ENCODE measurements around the gene ZNF467. TPM values are rescaled to one million over a fixed set of nuclear protein-coding genes. Genes with fewer than 3 reads are reported as not detected.

Gene ZNF467
- total RNA-seq, 1 donor from 2014 or later = 0.20 TPM

DNA sequence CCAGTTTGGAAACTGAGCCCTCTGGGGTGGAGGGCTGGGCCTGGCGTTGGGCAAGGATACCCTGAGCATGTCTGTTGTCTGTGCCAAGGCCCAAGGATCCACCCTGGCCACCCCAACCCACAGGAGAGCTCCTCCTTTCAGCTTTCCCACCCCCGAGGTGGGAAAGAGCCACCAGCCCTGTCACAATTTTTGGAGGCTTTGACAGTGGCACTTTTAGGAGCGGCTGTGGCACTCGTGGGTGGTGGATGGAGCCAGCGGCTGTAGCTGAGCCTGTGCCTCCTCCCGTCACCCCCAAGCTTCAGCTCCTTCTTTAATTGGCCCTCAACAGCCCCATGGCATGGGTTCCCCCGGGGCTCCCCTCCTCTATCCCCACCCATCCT, 46.6 kb upstream of the ZNF467 start:
- ATAC-seq (ENCODE audit: low read depth) = no peak
- POLR2A ChIA-PET = no interaction called here

DNA sequence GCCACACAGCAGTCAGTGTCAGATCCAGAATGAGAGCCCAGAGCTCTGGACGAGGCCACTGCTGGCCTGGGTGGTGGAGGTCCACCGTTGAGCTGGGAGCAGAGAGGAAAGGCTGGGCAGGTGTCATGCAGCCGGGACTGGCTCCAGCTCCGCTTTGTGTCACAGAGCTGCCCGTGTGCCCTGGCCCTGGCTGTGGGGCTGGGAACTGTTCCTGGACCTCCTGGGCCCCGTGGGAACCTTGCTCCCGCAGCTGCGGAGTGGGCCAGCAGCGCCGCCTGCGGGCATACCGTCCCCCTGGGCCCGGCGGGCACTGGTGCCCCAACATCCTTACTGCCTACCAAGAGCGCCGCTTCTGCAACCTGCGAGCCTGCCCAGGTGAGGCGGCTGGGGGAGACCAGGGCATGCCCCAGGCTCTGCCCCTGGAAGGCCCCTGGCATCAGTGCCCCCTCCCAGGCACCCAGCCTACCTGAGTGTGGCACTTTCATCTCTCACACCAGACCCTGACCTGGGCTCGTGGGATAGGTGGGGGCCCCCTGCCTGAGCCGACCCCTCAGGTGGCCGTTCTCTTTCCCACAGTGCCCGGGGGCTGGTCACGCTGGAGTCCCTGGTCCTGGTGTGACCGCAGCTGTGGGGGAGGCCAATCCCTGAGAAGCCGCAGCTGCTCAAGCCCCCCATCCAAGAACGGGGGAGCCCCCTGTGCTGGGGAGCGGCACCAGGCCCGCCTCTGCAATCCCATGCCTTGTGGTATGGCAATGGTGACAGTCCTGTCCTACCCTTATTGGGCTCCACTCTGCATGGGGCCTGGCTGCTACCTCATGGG, 46.0 kb upstream of the ZNF467 start:
- intact Hi-C loops (cut with micrococcal nuclease) = no loop called here
- POLR2A ChIA-PET = no interaction called here
- H3K27ac Mint-ChIP-seq = no peak overlapping the region
- no peaks in the 10 kb centered on the region for H3K9me3 Mint-ChIP-seq
- H3K36me3 Mint-ChIP-seq (ENCODE audit: low read depth) = no peaks in the 10 kb centered on the region
- H3K27me3 Mint-ChIP-seq = no peaks in the 10 kb centered on the region
- H3K4me1 Mint-ChIP-seq = no peaks in the 10 kb centered on the region
- no peak for DNase-seq
- ATAC-seq (ENCODE audit: low read depth) = no peak
- TF ChIP-seq, protein P1, sequence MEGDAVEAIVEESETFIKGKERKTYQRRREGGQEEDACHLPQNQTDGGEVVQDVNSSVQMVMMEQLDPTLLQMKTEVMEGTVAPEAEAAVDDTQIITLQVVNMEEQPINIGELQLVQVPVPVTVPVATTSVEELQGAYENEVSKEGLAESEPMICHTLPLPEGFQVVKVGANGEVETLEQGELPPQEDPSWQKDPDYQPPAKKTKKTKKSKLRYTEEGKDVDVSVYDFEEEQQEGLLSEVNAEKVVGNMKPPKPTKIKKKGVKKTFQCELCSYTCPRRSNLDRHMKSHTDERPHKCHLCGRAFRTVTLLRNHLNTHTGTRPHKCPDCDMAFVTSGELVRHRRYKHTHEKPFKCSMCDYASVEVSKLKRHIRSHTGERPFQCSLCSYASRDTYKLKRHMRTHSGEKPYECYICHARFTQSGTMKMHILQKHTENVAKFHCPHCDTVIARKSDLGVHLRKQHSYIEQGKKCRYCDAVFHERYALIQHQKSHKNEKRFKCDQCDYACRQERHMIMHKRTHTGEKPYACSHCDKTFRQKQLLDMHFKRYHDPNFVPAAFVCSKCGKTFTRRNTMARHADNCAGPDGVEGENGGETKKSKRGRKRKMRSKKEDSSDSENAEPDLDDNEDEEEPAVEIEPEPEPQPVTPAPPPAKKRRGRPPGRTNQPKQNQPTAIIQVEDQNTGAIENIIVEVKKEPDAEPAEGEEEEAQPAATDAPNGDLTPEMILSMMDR (IDR thresholded peaks at IDR 0.05) = no peak
- no peak overlapping the region for H3K4me3 Mint-ChIP-seq
- CTCF ChIA-PET = no interaction called here

More for the DNA sequence above, 46.6 kb upstream of the ZNF467 start:
- no peaks in the 10 kb centered on the region for H3K4me1 Mint-ChIP-seq
- H3K27me3 Mint-ChIP-seq = no peaks in the 10 kb centered on the region
- intact Hi-C loops (cut with micrococcal nuclease) = no loop called here
- no peaks in the 10 kb centered on the region for H3K9me3 Mint-ChIP-seq
- CTCF ChIA-PET = no interaction called here
- no peak overlapping the region for H3K27ac Mint-ChIP-seq
- no peaks in the 10 kb centered on the region for H3K36me3 Mint-ChIP-seq (ENCODE audit: low read depth)
- DNase-seq = no peak
- TF ChIP-seq, protein P1 (IDR thresholded peaks at IDR 0.05) = no peak
- no peak overlapping the region for H3K4me3 Mint-ChIP-seq

DNA sequence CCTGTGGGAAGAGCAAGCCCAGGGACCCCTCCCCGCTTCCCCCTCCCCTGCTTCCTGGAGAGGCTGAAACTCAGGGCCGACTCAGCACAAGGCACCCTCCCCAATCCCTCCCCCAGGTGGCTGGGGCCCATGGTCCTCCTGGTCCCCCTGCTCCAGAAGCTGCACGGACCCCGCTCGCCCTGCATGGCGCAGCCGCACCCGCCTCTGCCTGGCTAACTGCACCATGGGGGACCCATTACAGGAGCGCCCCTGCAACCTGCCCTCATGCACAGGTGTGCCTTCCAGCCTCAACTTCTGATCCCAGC, 45.1 kb upstream of the ZNF467 start:
- no peaks in the 10 kb centered on the region for H3K9me3 Mint-ChIP-seq
- intact Hi-C loops (cut with micrococcal nuclease) = no loop called here
- no peak for ATAC-seq (ENCODE audit: low read depth)
- no peaks in the 10 kb centered on the region for H3K36me3 Mint-ChIP-seq (ENCODE audit: low read depth)
- no peak for DNase-seq
- TF ChIP-seq, protein P1 (IDR thresholded peaks at IDR 0.05) = no peak
- POLR2A ChIA-PET = no interaction called here
- CTCF ChIA-PET = no interaction called here
- no peaks in the 10 kb centered on the region for H3K27me3 Mint-ChIP-seq
- H3K27ac Mint-ChIP-seq = no peak overlapping the region
- H3K4me3 Mint-ChIP-seq = no peak overlapping the region
- H3K4me1 Mint-ChIP-seq = no peaks in the 10 kb centered on the region

DNA sequence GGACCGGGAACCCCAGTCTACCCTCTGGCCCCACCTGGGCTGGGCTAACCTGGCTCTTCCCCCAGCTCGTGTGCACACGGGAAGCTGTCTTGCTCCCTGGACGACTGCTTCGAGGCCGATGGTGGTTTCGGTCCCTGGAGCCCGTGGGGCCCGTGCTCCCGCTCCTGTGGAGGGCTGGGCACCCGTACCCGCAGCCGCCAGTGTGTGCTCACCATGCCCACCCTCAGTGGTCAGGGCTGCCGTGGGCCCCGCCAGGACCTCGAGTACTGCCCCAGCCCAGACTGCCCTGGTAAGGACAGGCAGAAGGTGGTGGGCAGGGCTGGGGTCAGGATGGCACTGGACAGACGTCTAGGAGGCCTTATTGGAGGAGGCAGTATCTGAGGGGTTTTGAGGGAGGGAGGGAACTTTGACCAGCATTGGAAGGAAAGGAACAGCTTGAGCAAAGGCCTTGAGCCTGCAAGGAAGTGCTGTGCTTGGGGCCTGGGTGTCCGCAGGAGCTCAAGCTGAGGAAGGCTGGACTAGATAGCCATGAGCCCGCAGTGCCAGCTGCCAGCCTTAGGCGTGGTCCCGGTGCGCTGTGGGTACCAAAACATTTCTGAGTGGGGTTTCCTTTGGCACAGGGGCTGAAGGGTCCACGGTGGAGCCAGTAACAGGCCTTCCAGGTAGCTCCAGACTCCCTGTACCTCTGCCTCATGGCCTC, 44.6 kb upstream of the ZNF467 start:
- Mint-ChIP-seq H3K4me1 (no peaks in the 10 kb centered on the region), H3K27me3 (no peaks in the 10 kb centered on the region), H3K27ac (no peak overlapping the region), H3K9me3 (no peaks in the 10 kb centered on the region), H3K4me3 (no peak overlapping the region), H3K36me3 (ENCODE audit: low read depth) (no peaks in the 10 kb centered on the region)
- no peak for ATAC-seq (ENCODE audit: low read depth)
- ChIA-PET CTCF (no interaction called here), POLR2A (no interaction called here)
- intact Hi-C loops (cut with micrococcal nuclease) = no loop called here
- no peak for DNase-seq
- TF ChIP-seq, protein P1 (IDR thresholded peaks at IDR 0.05) = no peak

DNA sequence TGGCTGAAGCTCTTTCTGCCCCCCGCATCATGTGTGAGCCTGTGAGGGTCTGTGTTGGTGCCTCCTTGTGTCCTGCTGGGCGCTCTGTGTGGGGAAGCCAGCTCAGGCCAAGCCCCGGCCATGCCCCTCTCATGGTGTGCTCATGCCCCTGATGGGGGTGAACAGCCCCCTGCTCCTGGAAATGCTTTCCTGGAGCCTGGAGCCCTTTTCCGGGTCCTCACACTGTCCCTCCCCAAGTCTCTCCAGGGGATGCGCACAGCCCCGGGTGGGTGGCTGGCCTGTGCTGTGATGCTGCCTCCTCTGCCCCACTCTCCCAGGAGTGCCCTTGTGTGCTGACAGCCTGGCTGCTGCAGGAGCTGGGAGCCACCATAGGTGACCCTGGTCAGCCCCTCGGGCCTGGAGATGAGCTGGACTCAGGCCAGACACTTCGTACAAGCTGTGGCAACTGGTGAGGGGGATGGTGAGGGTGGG, 43.9 kb upstream of the ZNF467 start:
- H3K27me3 Mint-ChIP-seq = no peaks in the 10 kb centered on the region
- ChIA-PET CTCF (no interaction called here), POLR2A (no interaction called here)
- H3K4me3 Mint-ChIP-seq = no peak overlapping the region
- no peaks in the 10 kb centered on the region for H3K9me3 Mint-ChIP-seq
- TF ChIP-seq, protein P1 (IDR thresholded peaks at IDR 0.05) = no peak
- intact Hi-C loops (cut with micrococcal nuclease) = no loop called here
- DNase-seq = no peak
- H3K4me1 Mint-ChIP-seq = no peaks in the 10 kb centered on the region
- no peak for ATAC-seq (ENCODE audit: low read depth)
- no peak overlapping the region for H3K27ac Mint-ChIP-seq
- H3K36me3 Mint-ChIP-seq (ENCODE audit: low read depth) = no peaks in the 10 kb centered on the region
